GM23338 (cell line): ENCODE results near the gene RAB3A.

Experiments used
- EZH2 ChIP-seq: fragments of 200-600 bp; sonication (generic); IDR thresholded peaks from one replicate; pipeline ENCODE4 v1.8.0; 2017; ENCODE audit warnings: antibody characterized with exemption, mild to moderate bottlenecking, low read depth; ENCODE audit not compliant: unreplicated experiment
- ZNF114 ChIP-seq: fragments of 250-450 bp; sonication (Bioruptor Pico); IDR thresholded peaks from 2 replicates; pipeline ENCODE4 v1.5.0; 2020; ENCODE audit warnings: mild to moderate bottlenecking, moderate library complexity

DNA sequence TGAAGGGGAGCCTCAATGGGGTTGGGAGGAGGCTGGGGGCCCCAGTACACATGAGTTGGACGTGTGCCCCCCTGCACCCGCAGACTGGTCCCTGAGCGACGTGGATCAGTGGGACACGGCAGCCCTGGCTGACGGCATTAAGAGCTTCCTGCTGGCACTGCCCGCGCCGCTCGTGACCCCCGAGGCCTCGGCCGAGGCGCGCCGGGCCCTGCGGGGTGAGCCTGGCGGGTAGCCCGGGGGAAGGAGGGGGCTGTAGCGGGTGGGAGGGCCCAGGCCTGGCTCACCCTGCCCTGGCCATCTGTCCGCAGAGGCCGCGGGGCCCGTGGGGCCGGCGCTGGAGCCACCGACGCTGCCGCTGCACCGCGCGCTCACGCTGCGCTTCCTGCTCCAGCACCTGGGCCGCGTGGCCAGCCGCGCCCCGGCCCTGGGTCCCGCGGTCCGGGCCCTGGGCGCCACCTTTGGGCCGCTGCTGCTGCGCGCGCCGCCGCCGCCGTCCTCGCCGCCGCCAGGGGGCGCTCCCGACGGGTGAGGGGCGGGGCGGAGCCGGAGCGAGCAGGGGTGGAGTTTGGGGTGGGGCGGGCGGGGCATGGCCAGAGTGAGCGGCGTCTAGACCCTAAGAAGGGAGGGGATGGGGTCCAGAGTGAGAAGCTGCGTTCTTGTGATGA lies 42.7 kb downstream of the RAB3A start:
- TF ChIP-seq ZNF114 (CRISPR knock-in tag) (no peak), EZH2 (no peak)
